ENCODE data around the gene PRKRIP1. TPM values are rescaled to one million over a fixed set of nuclear protein-coding genes. Genes with fewer than 3 reads are reported as not detected.

PRKRIP1 gene
- total and polyA plus RNA-seq, 2 experiments from 2014 or later, result 25.5 to 29.1 TPM

DNA sequence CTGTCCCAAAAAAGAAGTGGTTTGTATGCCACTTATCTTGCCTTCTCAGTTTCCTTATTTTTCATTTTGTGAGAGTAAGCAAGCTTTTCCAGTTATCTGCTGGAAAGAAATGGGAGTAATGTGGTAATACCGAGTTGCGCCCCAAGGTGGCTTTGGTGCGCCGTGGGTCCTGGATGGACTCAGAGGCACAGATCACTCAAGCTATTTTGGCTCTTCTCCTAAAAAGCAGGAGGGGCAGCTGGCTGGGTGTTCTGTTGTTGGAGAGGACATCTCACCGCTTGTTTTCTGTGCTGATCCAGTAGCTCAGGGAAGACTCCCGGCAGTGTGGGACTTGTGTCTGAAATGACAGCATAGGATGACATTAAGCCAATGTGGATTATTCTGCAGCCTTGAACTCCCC, 16.4 kb downstream of the PRKRIP1 start:
- DNase-seq (ENCODE audit: low spot score), result peak; percentile 80
- peaks cover 2% of the 10 kb centered on the region for H3F3A ChIP-seq (replicated peaks; ENCODE audit: low read depth)
- Mint-ChIP-seq H3K4me3 (no peak overlapping the region), H3K27me3 (ENCODE audit: insufficient read depth, low read depth, poor library complexity) (peaks cover 10% of the 10 kb centered on the region), H3K27ac (no peak overlapping the region), H3K4me1 (no peaks in the 10 kb centered on the region), H3K9me3 (peaks cover 8% of the 10 kb centered on the region; the same call in 2 of the 3 replicates), H3K36me3 (ENCODE audit: low read depth) (peaks cover 75% of the 10 kb centered on the region)
- no peak overlapping the region for H2AFZ ChIP-seq
- peaks cover 29% of the 10 kb centered on the region for H3K36me3 ChIP-seq (ENCODE audit: insufficient read depth)
- no peak overlapping the region for H3K4me3 ChIP-seq
- H4K20me1 ChIP-seq (replicated peaks; ENCODE audit: insufficient read depth), result peaks cover 21% of the 10 kb centered on the region
- H3K79me2 ChIP-seq (replicated peaks; ENCODE audit: insufficient read depth), result no peaks in the 10 kb centered on the region; the same call in 1 of the 2 replicates
- no peaks in the 10 kb centered on the region for H3K4me1 ChIP-seq (ENCODE audit: insufficient read depth)
- no peak overlapping the region for H3K4me2 ChIP-seq
- H3K9me2 ChIP-seq (ENCODE audit: insufficient read depth), result no peaks in the 10 kb centered on the region
- no peak overlapping the region; the same call in 1 of the 2 replicates for H3K27ac ChIP-seq (ENCODE audit: low read depth)
- no peaks in the 10 kb centered on the region for H3K27me3 ChIP-seq (ENCODE audit: insufficient read depth)
- ATAC-seq, result peak; percentile 87
- TF ChIP-seq ZNF331 (CRISPR knock-in tag; IDR thresholded peaks at IDR 0.05; ENCODE audit: low read depth), result no peak
- TF ChIP-seq, protein P1, sequence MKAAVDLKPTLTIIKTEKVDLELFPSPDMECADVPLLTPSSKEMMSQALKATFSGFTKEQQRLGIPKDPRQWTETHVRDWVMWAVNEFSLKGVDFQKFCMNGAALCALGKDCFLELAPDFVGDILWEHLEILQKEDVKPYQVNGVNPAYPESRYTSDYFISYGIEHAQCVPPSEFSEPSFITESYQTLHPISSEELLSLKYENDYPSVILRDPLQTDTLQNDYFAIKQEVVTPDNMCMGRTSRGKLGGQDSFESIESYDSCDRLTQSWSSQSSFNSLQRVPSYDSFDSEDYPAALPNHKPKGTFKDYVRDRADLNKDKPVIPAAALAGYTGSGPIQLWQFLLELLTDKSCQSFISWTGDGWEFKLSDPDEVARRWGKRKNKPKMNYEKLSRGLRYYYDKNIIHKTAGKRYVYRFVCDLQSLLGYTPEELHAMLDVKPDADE (IDR thresholded peaks at IDR 0.05), result no peak
- no peak for TF ChIP-seq CREB1 (CRISPR knock-in tag; IDR thresholded peaks at IDR 0.05; ENCODE audit: low read depth)
- TF ChIP-seq, protein P2, sequence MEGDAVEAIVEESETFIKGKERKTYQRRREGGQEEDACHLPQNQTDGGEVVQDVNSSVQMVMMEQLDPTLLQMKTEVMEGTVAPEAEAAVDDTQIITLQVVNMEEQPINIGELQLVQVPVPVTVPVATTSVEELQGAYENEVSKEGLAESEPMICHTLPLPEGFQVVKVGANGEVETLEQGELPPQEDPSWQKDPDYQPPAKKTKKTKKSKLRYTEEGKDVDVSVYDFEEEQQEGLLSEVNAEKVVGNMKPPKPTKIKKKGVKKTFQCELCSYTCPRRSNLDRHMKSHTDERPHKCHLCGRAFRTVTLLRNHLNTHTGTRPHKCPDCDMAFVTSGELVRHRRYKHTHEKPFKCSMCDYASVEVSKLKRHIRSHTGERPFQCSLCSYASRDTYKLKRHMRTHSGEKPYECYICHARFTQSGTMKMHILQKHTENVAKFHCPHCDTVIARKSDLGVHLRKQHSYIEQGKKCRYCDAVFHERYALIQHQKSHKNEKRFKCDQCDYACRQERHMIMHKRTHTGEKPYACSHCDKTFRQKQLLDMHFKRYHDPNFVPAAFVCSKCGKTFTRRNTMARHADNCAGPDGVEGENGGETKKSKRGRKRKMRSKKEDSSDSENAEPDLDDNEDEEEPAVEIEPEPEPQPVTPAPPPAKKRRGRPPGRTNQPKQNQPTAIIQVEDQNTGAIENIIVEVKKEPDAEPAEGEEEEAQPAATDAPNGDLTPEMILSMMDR (conservative IDR thresholded peaks at IDR 0.05; ENCODE audit: low read depth in 2 of 2), result peak; percentile 60 to 70

DNA sequence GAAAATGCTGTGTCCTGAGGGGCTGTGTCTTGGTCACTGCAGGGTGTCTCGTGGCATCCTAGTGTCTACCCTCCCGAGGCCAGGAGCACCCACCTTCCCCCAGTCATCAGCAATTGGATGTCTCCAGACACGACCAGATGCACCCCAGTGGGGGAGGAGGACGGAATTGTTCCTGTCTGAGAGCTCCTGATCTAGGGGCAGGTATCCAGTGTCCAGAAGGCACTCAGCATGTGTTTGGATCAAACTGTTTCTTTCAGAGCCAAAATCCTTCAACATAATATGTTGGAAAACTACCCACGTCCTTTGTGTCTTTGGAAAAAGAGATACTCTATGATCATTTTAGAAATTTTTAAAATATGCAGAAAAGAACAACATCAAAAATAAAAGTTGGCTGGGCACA, 16.9 kb downstream of the PRKRIP1 start:
- Histone ChIP-seq H3K27me3 (ENCODE audit: insufficient read depth) (no peaks in the 10 kb centered on the region), H3K4me3 (no peak overlapping the region), H3F3A (replicated peaks; ENCODE audit: low read depth) (peaks cover 2% of the 10 kb centered on the region), H3K9me2 (ENCODE audit: insufficient read depth) (no peaks in the 10 kb centered on the region), H3K27ac (ENCODE audit: low read depth) (no peak overlapping the region), H2AFZ (no peak overlapping the region), H3K79me2 (replicated peaks; ENCODE audit: insufficient read depth) (no peaks in the 10 kb centered on the region; the same call in 1 of the 2 replicates), H3K4me1 (ENCODE audit: insufficient read depth) (no peaks in the 10 kb centered on the region), H3K4me2 (no peak overlapping the region), H4K20me1 (replicated peaks; ENCODE audit: insufficient read depth) (peaks cover 21% of the 10 kb centered on the region), H3K36me3 (ENCODE audit: insufficient read depth) (peaks cover 27% of the 10 kb centered on the region)
- Mint-ChIP-seq H3K9me3 (peaks cover 8% of the 10 kb centered on the region; the same call in 2 of the 3 replicates), H3K4me3 (no peak overlapping the region), H3K27me3 (ENCODE audit: insufficient read depth, low read depth, poor library complexity) (peaks cover 10% of the 10 kb centered on the region), H3K27ac (no peak overlapping the region), H3K36me3 (ENCODE audit: low read depth) (peaks cover 69% of the 10 kb centered on the region), H3K4me1 (no peaks in the 10 kb centered on the region)
- ATAC-seq, result no peak
- no peak for DNase-seq (ENCODE audit: low spot score)
- TF ChIP-seq JUNB (IDR thresholded peaks at IDR 0.05; ENCODE audit: unreplicated experiment) (no peak), CREB1 (CRISPR knock-in tag; IDR thresholded peaks at IDR 0.05; ENCODE audit: low read depth) (no peak), EZH2 (IDR thresholded peaks at IDR 0.05; ENCODE audit: low read depth, unreplicated experiment) (no peak), ZNF114 (CRISPR knock-in tag; IDR thresholded peaks at IDR 0.05) (no peak), STAT1 (IDR thresholded peaks at IDR 0.05; ENCODE audit: unreplicated experiment) (no peak), NANOG (IDR thresholded peaks at IDR 0.05; ENCODE audit: borderline replicate concordance) (no peak), ZNF331 (CRISPR knock-in tag; IDR thresholded peaks at IDR 0.05; ENCODE audit: low read depth) (no peak)
- TF ChIP-seq, protein P3, sequence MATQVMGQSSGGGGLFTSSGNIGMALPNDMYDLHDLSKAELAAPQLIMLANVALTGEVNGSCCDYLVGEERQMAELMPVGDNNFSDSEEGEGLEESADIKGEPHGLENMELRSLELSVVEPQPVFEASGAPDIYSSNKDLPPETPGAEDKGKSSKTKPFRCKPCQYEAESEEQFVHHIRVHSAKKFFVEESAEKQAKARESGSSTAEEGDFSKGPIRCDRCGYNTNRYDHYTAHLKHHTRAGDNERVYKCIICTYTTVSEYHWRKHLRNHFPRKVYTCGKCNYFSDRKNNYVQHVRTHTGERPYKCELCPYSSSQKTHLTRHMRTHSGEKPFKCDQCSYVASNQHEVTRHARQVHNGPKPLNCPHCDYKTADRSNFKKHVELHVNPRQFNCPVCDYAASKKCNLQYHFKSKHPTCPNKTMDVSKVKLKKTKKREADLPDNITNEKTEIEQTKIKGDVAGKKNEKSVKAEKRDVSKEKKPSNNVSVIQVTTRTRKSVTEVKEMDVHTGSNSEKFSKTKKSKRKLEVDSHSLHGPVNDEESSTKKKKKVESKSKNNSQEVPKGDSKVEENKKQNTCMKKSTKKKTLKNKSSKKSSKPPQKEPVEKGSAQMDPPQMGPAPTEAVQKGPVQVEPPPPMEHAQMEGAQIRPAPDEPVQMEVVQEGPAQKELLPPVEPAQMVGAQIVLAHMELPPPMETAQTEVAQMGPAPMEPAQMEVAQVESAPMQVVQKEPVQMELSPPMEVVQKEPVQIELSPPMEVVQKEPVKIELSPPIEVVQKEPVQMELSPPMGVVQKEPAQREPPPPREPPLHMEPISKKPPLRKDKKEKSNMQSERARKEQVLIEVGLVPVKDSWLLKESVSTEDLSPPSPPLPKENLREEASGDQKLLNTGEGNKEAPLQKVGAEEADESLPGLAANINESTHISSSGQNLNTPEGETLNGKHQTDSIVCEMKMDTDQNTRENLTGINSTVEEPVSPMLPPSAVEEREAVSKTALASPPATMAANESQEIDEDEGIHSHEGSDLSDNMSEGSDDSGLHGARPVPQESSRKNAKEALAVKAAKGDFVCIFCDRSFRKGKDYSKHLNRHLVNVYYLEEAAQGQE (IDR thresholded peaks at IDR 0.05; ENCODE audit: unreplicated experiment), result no peak
- TF ChIP-seq, protein P1 (IDR thresholded peaks at IDR 0.05), result no peak

All from GM23338 (cell line).